ENCODE measurements around the gene KLHDC7B.

Gene KLHDC7B

GRCh38 chr22:50545522-50546325 is at the start of gene KLHDC7B:
TSS of gene KLHDC7B (plus strand) at chr22:50545899. CDS start at chr22:50546244, 345 bp downstream.
- no peaks in the 10 kb centered on the region for H4K20me1 ChIP-seq (ENCODE audit: insufficient read depth, low read length, poor library complexity, severe bottlenecking)
- peak within 1 kb of the TSS; percentile 75 for H3K4me2 ChIP-seq (ENCODE audit: low read depth, low read length, poor library complexity, severe bottlenecking)
- no peaks in the 10 kb centered on the region for H3K9me3 ChIP-seq (ENCODE audit: insufficient read depth, low read depth, low read length)
- no peaks in the 10 kb centered on the region for H3K9me2 ChIP-seq (replicated peaks; ENCODE audit: low read depth, low read length)
- peak within 1 kb of the TSS; percentile 49 for H3K4me3 ChIP-seq (ENCODE audit: low read length, poor library complexity, severe bottlenecking)
- H3K27me3 ChIP-seq (ENCODE audit: insufficient read depth, low read length, poor library complexity, severe bottlenecking): no peaks in the 10 kb centered on the region
- H3F3A ChIP-seq (ENCODE audit: low read depth): no peaks in the 10 kb centered on the region
- peaks cover 6% of the 10 kb centered on the region; the same call in 1 of the 2 replicates for H3K79me2 ChIP-seq (ENCODE audit: insufficient read depth, low read length)
- no peak within 1 kb of the TSS for H2AFZ ChIP-seq (ENCODE audit: low read length)
- H3K36me3 ChIP-seq (ENCODE audit: insufficient read depth, low read length): no peaks in the 10 kb centered on the region
- peaks cover 31% of the 10 kb centered on the region for H3K4me1 ChIP-seq (ENCODE audit: insufficient read depth, low read length, poor library complexity, severe bottlenecking)
- peak within 1 kb of the TSS; percentile 46 for H3K9ac ChIP-seq (ENCODE audit: low read depth, low read length, poor library complexity, severe bottlenecking)
- TF ChIP-seq EZH2phosphoT487 (IDR thresholded peaks at IDR 0.05; ENCODE audit: borderline replicate concordance) (no peak), CTCF (conservative IDR thresholded peaks at IDR 0.05; ENCODE audit: low read length) (peak; percentile 47)

GRCh38 chr22:50497093-50497492 is 48.6 kb upstream of the KLHDC7B start:
- H3K36me3 ChIP-seq (ENCODE audit: insufficient read depth, low read length): no peaks in the 10 kb centered on the region
- H3K9me3 ChIP-seq (ENCODE audit: insufficient read depth, low read depth, low read length): no peaks in the 10 kb centered on the region
- H3F3A ChIP-seq (ENCODE audit: low read depth): no peaks in the 10 kb centered on the region
- no peak for TF ChIP-seq EZH2phosphoT487 (IDR thresholded peaks at IDR 0.05; ENCODE audit: borderline replicate concordance)
- TF ChIP-seq CTCF (conservative IDR thresholded peaks at IDR 0.05; ENCODE audit: low read length): no peak
- H4K20me1 ChIP-seq (ENCODE audit: insufficient read depth, low read length, poor library complexity, severe bottlenecking): no peaks in the 10 kb centered on the region
- H3K9ac ChIP-seq (ENCODE audit: low read depth, low read length, poor library complexity, severe bottlenecking): no peak overlapping the region
- no peak overlapping the region for H2AFZ ChIP-seq (ENCODE audit: low read length)
- no peaks in the 10 kb centered on the region for H3K9me2 ChIP-seq (replicated peaks; ENCODE audit: low read depth, low read length)
- H3K79me2 ChIP-seq (ENCODE audit: insufficient read depth, low read length): no peaks in the 10 kb centered on the region
- no peaks in the 10 kb centered on the region for H3K27me3 ChIP-seq (ENCODE audit: insufficient read depth, low read length, poor library complexity, severe bottlenecking)
- no peaks in the 10 kb centered on the region for H3K4me1 ChIP-seq (ENCODE audit: insufficient read depth, low read length, poor library complexity, severe bottlenecking)
- no peak overlapping the region for H3K4me2 ChIP-seq (ENCODE audit: low read depth, low read length, poor library complexity, severe bottlenecking)
- no peak overlapping the region for H3K4me3 ChIP-seq (ENCODE audit: low read length, poor library complexity, severe bottlenecking)

GRCh38 chr22:50498322-50498890 is 47.3 kb upstream of the KLHDC7B start:
- Histone ChIP-seq H3K9me3 (ENCODE audit: insufficient read depth, low read depth, low read length) (no peaks in the 10 kb centered on the region), H4K20me1 (ENCODE audit: insufficient read depth, low read length, poor library complexity, severe bottlenecking) (no peaks in the 10 kb centered on the region), H2AFZ (ENCODE audit: low read length) (no peak overlapping the region), H3F3A (ENCODE audit: low read depth) (no peaks in the 10 kb centered on the region), H3K4me3 (ENCODE audit: low read length, poor library complexity, severe bottlenecking) (no peak overlapping the region), H3K9me2 (replicated peaks; ENCODE audit: low read depth, low read length) (no peaks in the 10 kb centered on the region), H3K4me2 (ENCODE audit: low read depth, low read length, poor library complexity, severe bottlenecking) (no peak overlapping the region), H3K79me2 (ENCODE audit: insufficient read depth, low read length) (no peaks in the 10 kb centered on the region), H3K9ac (ENCODE audit: low read depth, low read length, poor library complexity, severe bottlenecking) (no peak overlapping the region), H3K4me1 (ENCODE audit: insufficient read depth, low read length, poor library complexity, severe bottlenecking) (no peaks in the 10 kb centered on the region), H3K36me3 (ENCODE audit: insufficient read depth, low read length) (no peaks in the 10 kb centered on the region), H3K27me3 (ENCODE audit: insufficient read depth, low read length, poor library complexity, severe bottlenecking) (no peaks in the 10 kb centered on the region)
- TF ChIP-seq EZH2phosphoT487 (IDR thresholded peaks at IDR 0.05; ENCODE audit: borderline replicate concordance) (no peak), CTCF (conservative IDR thresholded peaks at IDR 0.05; ENCODE audit: low read length) (peak; percentile 78)

Data from Loucy (cell line).